ENCODE measurements around the gene IWS1. TPM values are rescaled to one million over a fixed set of nuclear protein-coding genes. Genes with fewer than 3 reads are reported as not detected.
A peak's percentile ranks its signal among the peaks of the same experiment; 100 is the strongest.
"Not testable (repeated sequence)": the region's sequence is repeated elsewhere in the genome, so short reads cannot be mapped to it uniquely, and the experiment has no call there.

Gene IWS1
- polyA plus RNA-seq, 1 donor: 41.8 TPM

DNA sequence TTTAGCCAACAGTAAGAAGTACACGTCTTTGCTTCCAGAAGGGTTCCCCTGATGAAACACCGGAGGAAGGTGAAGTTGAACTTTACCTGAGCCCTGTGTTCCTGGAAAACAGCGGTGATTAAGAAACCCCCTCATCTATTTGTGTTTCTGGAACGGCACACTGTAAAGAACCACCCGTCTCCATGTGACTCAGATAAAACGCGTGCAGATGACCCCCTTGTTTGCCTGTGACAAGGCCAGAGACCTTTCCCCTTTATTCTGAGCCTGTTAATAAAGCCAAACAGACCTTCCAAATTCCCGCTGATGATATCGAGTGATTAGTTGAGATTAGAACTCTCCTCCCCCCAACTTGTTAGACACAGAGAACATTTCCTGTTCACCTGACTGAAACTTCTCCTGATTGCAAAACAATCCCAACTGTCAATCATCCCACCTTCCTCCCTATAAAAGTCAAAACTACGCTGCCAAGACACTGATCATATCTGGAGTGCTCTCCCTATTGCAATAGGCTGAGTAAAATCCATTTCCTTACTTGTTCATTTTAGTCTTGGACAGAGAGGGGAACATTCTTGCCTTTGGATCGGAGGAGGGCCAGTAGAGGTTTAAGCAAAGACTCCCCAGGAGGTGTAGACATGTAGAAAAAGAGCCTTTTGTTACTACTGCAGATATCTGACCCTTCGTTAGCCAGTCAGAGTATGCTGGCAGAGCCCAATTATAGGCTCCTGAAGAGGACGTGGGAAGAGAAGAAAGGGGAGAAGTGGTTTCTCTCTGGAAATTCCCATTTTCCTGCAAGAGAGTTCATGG is 914 bp upstream of the IWS1 start:
- DNase-seq: no peak

DNA sequence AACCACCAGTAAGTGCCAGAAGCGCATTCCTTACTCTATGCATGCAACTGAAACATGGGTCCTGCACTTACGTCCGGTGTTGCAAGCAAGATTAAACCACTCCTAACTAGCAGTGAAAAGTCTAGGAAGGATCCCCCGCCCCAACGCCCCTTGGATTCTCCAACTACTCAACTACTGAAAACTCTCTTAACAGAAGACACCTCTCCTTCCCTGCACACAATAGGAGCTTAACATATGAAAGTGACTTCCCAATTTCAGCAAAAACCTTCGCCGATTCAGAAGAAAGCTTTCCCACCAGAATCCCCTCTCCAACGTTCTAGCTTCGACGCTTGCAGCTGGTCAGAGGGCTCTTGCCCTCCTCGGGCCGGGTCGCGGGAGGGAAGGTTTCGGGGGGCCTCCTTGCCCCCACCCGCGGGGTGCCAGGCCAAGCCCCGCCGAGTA is 578 bp downstream of the IWS1 start:
- DNase-seq: peak; percentile 37

DNA sequence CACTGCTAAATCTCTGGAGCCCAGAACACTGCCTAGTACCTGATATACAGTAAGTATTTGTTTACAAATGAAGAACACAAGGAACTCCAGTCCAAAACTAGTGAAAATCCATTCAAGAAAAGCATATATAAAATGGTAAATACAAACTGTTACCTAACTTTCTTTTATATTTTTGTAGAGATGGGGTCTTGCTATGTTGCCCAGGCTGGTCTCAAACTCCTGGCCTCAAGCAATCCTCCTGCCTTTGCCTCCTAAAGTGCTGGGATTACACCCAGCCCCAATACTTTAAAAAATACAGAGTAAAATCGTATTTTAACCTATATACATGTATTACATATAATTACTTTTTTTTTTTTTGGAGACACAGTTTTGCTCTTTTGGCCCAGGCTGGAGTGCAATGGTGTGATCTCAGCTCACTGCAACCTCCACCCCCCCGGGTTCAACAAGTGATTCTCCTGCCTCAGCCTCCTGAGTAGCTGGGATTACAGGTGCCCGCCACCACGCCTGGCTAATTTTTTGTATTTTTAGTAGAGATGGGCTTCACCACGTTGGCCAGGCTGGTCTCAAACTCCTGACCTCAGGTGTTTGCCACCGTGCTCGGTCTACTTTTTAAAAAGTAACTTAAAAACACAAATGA is 2.0 kb downstream of the IWS1 start:
- not testable (repeated sequence) for DNase-seq

DNA sequence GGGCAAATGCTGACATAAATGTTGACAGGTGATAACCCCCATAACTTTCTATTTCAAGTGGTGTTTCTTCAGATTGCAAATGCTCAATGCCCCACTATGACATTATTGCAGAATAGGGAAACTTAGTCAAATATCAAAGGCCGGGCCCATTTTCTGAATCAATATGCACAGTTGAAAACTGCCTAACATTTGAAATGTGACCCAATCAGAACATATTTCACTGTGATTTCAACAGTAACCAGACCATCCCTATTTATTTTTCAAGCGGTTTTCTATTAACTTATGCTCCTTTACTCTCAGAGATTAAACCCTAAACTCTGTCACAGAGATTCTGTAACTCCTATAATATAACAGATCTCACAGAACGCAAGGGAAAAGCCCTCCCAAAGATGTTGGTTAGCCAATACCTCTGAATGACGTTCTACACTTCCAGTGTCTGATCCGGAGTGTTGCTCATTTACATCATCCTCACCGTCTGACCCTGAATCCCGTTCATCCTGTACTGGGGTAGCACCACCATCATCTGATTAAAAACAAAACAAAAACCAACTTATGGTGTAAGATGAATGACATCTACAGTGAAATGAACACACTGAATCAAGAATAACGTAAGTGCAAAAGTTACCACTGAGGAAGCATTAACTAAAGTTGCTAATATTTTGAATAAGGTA is 2.9 kb downstream of the IWS1 start:
- DNase-seq: no peak

DNA sequence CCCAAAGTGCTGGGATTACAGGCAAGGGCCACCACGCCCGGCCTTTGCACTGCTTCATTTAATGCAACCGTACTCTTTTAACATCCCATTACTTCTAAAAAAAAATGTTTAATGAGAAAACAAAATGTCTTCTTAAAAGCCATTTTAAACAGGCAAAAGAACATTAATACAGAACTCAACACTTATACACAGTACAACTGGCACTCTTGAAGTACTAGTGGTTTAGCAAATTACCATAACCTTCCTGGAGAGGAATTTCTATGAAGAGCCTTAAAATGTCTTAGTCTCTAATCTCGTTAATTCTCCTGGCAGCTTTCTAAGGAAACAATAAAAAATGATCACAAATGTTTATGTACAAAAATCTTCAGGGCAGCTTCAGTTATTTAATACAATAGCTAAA is 5.9 kb downstream of the IWS1 start:
- no peak for DNase-seq

DNA sequence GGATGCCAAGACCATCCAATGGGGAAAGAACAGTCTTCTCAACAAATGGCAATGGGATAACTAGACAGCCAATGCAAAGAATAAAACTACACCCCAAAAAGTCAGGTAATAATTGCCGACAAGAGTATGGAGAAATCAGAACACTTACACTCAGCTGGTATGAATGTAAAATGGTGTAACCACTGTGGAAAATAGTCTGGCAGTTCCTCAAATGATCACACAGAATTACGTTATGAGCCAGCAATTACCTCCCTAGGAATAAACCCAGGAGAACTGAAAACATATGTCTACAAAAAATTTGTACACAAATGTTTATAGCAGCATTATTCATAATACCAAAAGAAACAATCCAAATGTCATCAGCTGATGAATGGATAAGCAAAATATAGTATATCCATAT is 8.8 kb downstream of the IWS1 start:
- no peak for DNase-seq

DNA sequence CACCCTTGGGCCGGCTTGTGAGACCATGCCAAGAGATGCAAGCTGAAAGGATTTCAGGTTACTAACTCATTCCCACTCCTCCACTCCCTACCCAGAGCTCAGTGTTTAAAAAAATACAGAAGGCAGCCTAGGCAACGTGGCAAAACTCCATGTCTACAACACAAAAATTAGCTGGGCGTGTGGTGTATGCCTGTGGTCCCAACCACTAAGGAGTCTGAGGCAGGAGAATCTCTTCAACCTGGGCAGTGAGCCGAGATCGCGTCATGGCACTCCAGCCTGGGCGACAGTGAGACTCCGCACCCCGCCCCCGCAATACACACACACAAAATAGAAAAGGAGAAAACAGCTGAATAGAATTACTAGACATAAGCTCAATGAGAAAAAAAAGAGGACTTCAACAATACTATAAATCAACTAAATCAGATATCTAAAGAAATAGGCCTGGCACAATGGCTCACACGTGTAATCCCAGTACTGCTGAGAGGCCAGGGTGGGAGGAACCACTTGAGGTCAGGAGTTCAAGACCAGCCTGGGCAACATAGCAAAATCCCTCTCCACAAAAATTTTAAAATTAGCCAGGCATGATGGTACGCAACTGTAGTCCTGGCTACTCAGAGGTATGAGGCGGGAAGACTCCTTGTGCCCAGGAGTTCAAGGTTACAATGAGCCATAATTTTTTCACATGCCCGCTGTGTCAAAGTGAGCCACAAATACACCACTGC is 10.1 kb downstream of the IWS1 start:
- peak; percentile 46 for DNase-seq

DNA sequence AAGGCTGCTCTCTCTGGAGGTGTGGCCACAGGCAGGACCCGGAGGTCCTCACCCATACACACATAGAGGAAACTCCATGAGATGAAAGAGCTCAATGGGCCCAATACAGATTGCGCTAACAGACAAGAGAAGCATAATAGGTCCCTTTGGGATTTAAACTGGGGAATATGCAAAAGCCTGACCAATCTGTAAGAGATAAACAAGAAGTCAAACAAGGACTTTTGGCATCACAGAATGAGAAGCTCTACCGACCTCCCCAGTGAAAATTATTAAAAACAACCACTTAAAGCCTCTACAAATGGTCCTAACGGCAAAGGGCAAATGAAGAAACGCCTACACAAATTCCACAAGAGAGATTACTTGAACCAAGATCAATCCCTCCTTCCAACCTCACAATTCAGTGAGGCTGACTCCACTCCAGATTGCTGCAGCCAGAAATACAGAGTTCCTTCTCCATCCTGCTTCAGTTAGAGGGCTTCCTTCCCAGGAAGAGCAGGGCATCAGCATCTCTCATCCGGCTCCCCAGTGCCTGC is 10.8 kb downstream of the IWS1 start:
- no peak for DNase-seq

DNA sequence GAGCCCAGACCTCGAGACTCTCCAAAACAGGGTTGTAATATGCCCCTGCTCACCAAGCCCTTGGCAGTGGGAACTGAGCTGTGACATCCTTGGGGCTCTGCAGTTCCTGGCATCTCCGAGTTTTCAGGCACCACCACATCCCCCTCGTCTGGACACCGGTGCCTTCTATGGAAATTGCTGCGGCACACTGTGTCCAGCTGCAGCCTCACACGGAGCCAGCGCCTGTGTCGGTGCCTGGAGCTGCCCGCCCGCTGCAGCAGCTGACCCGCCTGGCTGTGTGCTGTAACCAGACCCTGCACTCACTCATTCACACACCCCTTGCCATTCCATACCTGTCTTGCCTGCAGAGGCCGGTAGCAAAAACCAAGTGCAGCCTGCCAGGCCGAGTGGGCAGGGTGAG is 11.8 kb downstream of the IWS1 start:
- no peak for DNase-seq

DNA sequence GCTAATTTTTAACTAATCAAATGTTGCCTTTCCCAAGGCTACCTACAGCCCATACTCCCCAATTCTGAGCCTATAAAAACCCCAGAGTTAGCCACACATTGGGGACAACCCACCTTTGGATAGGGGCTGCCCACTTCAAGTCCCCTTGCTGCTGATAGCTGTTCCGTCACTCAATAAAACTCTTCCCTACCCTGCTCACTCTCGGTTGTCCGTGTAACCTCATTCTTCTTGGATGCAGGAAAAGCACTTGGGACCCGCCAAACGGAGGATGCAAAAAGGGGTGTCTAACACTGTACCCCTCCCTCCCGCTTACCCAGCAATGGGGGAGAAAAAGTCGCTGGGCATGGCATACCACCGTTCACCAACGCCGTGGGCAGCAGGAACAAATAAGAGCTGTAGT is 12.2 kb downstream of the IWS1 start:
- DNase-seq: no peak

DNA sequence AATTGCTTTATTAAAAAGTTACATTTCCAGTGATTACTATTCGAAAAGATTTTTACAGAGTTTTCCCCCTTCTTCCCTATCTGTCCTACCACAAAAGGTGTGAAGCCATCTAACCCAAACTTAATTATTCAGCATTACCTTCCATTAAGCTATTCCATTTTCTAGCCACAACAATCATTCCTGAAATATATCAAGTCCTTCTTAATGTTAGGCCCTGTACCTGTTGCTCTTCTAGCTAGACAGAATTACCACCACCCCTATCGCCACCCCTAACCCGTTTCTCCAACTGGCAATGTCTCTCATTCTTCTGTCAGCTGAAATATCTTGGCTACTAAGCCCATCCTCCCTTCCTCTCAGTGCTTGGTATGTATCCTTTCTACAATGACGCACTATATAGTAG is 13.9 kb downstream of the IWS1 start:
- no peak for DNase-seq

DNA sequence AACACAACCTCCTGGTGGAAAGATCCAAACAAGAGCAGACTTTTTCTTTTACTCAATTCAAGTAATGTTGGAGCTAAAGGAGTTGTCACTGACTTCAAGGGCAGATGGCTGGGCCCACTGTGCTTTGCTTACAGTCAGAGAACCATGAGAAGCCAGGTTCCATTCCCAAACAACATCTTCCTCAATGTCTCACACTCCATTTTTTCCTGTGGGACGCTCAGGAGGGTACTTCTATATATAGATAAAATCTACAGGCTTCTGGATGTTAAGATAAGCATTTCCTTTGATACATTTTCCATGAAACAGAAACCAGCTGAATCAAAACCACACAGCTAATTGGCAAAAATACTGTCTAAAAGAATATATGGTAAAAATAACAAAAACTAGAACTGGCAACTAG is 14.4 kb downstream of the IWS1 start:
- DNase-seq: no peak

DNA sequence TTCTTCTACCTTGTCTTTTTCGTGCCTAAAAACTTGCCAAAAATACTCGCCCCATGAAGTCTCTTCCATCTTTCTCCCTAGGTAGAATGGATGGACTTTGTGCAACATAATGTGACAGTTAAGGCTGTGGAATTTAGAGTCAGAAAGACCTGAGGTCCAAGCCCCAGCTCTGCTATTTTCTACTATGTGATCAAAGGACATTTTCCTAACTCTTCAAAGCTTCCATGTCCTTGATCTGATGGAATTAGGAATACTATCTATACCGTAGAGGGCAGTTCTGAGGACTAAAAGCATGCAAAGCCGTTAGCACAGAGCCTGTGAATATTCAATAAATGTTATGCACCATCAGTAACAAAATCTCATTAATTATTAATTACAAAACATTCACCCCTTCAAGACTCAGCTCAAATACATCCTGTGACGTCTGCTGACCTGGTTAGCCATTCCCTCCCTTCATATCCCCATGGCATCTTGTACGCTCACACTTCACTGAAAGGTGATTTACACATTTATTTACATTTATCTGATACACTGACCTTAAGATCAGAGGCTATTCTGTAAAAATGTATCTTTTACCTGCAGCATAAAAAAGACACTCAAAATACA is 15.1 kb downstream of the IWS1 start:
- DNase-seq: no peak

DNA sequence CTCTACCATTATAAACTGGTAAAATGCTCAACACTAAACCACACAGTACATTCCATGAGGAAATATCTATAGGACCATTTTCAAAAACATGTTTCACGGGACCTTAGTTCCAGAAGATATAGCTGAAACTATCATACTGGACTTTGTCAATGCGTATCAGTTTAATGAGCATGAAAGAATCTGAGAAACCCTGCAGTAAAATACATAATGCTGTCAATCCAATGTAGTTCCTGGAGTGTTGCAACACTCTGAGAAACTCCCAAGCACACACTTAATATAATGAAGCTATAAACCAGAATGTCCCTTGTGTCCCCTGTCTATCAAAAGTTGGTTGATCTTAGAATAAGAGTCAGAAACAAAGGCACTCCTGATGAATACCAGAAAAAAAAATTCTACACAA is 16.2 kb downstream of the IWS1 start:
- no peak for DNase-seq

DNA sequence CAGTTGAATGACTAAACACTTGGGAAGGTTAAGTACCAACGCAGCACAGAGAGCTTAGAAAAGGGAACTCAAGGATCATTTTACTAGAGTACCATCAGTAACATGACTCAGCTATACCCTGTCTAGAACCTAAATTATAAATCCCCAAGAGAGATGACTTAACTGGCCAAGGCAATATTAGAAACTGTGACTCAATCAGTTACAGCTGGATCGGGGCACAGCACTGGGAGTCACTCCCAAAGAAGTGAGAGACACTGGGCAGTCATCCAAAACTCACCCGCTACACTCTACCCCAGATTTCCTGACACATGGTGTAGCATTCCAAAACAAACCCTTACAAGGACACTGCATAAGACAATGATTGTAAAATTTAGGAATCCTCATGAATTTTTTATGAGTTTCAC is 17.7 kb downstream of the IWS1 start:
- peak; percentile 42 for DNase-seq

DNA sequence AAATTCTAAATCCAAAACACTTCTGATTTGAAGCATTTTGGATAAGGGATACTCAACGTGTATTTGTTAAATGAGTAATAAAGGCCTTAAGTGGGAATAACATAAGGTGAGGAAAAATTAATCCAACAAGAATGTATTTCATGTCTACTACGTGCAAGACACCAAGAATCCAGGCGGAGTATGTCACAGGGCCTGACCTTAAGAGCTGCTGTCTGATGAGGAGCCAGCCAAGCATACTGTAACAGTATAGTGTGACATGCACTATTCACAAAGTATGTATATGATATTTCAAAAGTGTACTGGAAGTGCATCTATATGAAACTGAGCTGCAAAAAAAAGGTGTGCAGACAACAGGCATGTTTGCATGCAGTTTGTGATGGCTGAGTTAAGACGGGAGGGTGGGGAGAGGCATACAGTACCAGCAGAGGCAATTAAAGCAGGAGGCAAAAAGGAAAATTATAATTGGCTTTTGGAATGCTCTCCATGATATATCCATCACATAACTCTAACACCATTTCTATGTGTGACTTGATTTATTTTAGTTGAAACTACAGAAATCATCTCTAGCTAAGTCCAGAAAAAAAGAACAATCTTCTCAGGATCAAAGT is 18.2 kb downstream of the IWS1 start:
- no peak for DNase-seq

DNA sequence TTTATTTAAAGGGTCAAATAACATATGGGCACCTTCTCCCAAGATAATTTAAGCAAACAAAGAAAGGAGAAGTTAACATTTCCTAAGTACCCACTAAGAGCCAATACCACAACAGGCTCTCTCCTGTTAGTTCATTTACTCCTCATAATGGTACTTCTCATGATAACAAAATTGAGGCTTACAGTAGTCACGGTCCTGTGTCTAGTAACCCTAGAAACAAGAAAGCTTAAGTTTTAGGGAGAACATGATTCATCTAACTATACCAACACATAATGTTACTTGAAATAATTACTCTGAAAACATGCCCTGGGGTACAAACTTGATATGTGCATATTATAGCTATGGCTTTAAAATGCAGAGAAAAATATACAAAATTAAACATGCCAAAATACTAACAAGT is 19.8 kb downstream of the IWS1 start:
- DNase-seq: no peak

DNA sequence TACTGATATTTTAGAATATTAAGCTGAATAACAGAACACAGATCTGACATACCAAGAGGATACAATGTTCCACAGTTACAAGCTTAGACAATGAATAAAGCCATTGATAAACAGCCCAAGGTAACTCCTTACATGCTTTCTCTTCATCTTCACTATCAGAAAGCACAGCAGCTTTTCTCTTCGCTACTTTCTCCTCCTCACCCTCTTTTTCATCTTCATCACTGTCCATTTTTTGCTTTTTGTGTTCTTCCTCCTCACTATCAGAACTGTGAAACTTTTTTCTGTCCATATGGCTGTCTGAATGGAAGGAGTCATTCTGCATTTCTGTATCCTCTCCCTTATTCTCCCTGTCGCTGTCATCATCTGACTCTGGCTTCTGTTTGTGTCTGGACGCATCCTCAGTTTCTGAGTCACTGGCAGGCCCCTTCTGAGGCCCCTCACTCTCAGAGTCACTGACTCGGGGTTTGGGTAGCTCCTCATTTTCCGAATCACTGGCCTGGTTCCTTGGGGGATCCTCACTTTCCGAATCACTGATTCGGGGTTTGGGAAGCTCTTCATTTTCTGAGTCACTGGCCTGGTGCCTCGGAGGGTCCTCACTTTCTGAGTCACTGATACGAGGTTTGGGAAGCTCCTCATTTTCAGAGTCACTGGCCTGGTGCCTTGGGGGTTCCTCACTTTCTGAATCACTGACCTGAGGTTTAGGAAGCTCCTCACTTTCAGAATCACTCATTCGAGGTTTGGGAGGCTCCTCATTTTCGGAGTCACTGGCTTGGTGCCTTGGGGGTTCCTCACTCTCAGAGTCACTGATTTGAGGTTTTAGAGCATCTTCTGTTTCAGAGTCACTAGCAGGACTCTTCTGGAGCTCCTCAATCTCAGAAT is 21.5 kb downstream of the IWS1 start:
- DNase-seq: no peak

DNA sequence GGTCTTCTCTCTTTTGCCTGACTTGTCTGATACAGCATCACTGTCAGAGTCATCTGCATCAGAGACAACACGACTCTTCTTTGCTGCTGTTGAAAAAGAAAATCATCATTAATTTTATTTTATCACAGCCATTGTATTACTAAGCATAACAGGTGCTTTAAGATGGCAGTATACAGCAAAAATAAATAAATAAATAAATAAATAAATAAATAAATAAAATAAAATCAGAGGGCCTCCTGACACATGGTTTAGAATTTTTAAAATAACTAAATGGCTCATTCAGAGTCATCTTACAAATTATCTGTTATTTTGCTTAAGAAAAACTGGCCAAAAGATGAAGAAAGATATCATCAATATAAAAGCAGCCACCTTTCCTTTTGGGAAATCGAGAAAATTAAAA is 22.8 kb downstream of the IWS1 start:
- DNase-seq: no peak

DNA sequence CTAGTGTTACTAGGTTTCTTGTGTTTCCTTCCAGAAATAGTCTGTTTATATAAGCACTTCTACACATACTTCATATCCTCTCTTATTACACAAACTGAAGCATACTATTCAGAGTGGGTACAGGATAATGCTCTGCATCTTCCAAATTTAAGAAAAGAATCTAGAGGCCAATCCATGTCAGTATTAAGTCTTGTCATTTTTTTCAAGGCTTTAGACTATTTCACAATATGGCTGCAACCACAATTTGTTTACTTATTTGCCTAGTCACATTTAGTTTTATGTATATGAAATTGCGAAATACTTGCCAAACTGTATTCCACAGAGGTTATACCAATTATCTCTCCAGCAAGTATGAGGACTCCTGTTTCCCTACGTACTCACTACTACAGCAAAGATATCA is 27.9 kb downstream of the IWS1 start:
- no peak for DNase-seq

DNA sequence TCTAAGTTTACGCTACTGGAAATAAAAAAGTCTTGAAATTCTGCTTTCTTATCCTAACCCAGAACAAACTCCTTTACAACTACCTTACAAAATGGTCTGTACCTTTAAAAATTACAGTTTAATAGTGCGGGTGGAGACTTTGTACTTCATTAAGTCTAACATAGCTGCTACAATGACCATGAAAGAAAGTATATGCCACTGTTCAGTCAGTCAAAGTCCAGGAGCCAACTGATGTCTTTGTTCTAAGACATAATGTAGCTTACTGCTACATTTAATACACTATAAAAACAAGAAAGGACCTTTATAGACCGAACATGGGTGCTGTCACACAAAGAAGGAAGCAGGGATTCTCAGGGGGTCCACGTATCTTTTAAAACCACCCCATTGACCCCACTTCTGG is 36.0 kb downstream of the IWS1 start:
- DNase-seq: no peak
